Stimulated activated memory B cell treated with anti-CD40 and anti-IgM and Interleukin-4, amounts not matched to agents 10 μg/mL and 1 μg/mL and 100 μg/mL, for 72 hours (primary cell): ENCODE results near the gene TMEM209.
"Not testable (repeated sequence)": the region's sequence is repeated elsewhere in the genome, so short reads cannot be mapped to it uniquely, and the experiment has no call there.

Experiments
- ATAC-seq: fragments of 150-1000 bp; cut with Tn5 transposase; 2 replicates; pipeline ENCODE4 v1.10.0; 2021
- H3K27ac Mint-ChIP-seq: one replicate; pipeline ENCODE4 v1.8.0; 2022; ENCODE audit warnings: mild to moderate bottlenecking, mixed read lengths
- H3K27me3 Mint-ChIP-seq: one replicate; pipeline ENCODE4 v1.8.0; 2022; ENCODE audit warnings: mixed read lengths
- H3K36me3 Mint-ChIP-seq: one replicate; pipeline ENCODE4 v1.8.0; 2022; ENCODE audit warnings: mixed read lengths
- H3K4me1 Mint-ChIP-seq: one replicate; pipeline ENCODE4 v1.8.0; 2022; ENCODE audit warnings: mixed read lengths
- H3K4me3 Mint-ChIP-seq: one replicate; pipeline ENCODE4 v1.8.0; 2022; ENCODE audit warnings: mild to moderate bottlenecking, moderate library complexity, mixed read lengths
- H3K9me3 Mint-ChIP-seq: one replicate; pipeline ENCODE4 v1.8.0; 2022; ENCODE audit warnings: mixed read lengths

Gene TMEM209

GRCh38 chr7:130196476-130196875 lies 8.7 kb downstream of the TMEM209 start:
- H3K27me3 Mint-ChIP-seq = no peaks in the 10 kb centered on the region
- no peak for ATAC-seq
- peaks cover 39% of the 10 kb centered on the region for H3K36me3 Mint-ChIP-seq
- no peak overlapping the region for H3K4me3 Mint-ChIP-seq
- H3K27ac Mint-ChIP-seq = no peak overlapping the region
- no peaks in the 10 kb centered on the region for H3K9me3 Mint-ChIP-seq
- no peaks in the 10 kb centered on the region for H3K4me1 Mint-ChIP-seq

DNA sequence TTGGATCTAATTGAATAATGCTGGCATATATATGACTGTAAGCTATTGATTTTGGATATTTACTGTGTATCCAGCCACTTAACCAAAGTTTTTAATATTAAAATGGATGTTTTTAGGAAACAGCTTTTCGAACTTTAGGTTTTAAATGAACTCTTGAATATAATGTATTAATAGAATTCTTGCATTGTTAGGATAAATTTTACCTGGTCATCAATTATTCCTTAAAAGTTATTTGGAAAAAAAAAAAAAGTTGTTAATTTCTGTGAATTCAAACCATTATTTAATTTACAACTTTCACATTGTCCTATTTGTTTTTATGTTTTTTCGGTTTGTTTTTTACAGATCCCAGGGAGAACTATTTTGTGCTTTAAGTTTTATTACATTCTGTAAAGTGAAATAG lies 9.8 kb downstream of the TMEM209 start:
- no peaks in the 10 kb centered on the region for H3K9me3 Mint-ChIP-seq

GRCh38 chr7:130191791-130192190 lies 13.4 kb downstream of the TMEM209 start:
- H3K27me3 Mint-ChIP-seq = no peaks in the 10 kb centered on the region
- H3K4me1 Mint-ChIP-seq = peaks cover 4% of the 10 kb centered on the region
- ATAC-seq = no peak
- no peaks in the 10 kb centered on the region for H3K9me3 Mint-ChIP-seq
- no peak overlapping the region for H3K4me3 Mint-ChIP-seq
- peaks cover 41% of the 10 kb centered on the region for H3K36me3 Mint-ChIP-seq
- H3K27ac Mint-ChIP-seq = no peak overlapping the region

More for the DNA sequence above, 9.8 kb downstream of the TMEM209 start:
- H3K27ac Mint-ChIP-seq = no peak overlapping the region
- H3K27me3 Mint-ChIP-seq = no peaks in the 10 kb centered on the region
- H3K4me1 Mint-ChIP-seq = no peaks in the 10 kb centered on the region
- H3K36me3 Mint-ChIP-seq = peaks cover 39% of the 10 kb centered on the region
- no peak for ATAC-seq
- no peak overlapping the region for H3K4me3 Mint-ChIP-seq

DNA sequence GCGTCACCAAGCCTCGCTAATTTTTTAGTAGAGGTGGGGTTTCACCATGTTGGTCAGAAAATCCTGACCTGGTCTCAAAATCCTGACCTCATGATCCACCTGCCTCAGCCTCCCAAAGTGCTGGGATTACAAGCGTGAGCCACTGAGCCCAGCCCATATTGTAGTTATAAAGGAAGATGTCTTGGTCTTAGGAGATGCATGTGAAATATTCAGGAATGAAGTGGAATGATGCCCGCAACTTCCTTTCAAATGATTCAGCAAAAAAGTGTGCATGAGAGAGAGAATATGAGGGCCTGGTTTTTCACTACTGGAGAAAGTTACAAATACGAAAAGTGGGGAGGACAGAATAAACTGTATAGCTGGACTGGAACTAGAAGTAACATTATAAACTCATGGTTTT lies 15.9 kb downstream of the TMEM209 start:
- Mint-ChIP-seq H3K9me3 (no peaks in the 10 kb centered on the region), H3K4me3 (no peak overlapping the region), H3K4me1 (peaks cover 4% of the 10 kb centered on the region), H3K27me3 (no peaks in the 10 kb centered on the region), H3K36me3 (peaks cover 41% of the 10 kb centered on the region), H3K27ac (no peak overlapping the region)
- no peak for ATAC-seq

DNA sequence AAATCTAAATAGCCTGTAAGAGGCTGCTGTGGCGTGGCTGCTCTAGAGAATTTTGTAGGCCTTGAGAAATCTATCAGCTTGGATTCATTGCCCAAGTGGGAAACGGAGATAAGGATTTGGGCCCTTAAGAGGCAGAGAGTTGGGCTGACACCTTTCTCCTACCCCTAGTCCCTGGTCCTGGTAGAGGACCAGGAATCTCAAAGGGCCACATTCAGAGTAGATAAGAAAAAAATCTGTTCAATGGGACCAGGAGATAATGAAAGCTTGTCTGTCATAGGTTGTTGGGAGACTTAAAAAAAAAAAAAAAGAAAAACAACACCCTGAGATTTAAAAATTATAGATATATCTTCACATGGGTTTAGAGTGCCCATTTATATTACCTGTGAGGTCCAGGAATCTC lies 17.8 kb downstream of the TMEM209 start:
- Mint-ChIP-seq H3K4me1 (peaks cover 10% of the 10 kb centered on the region), H3K4me3 (no peak overlapping the region), H3K27me3 (no peaks in the 10 kb centered on the region), H3K9me3 (no peaks in the 10 kb centered on the region), H3K27ac (no peak overlapping the region), H3K36me3 (peaks cover 29% of the 10 kb centered on the region)
- ATAC-seq = no peak

DNA sequence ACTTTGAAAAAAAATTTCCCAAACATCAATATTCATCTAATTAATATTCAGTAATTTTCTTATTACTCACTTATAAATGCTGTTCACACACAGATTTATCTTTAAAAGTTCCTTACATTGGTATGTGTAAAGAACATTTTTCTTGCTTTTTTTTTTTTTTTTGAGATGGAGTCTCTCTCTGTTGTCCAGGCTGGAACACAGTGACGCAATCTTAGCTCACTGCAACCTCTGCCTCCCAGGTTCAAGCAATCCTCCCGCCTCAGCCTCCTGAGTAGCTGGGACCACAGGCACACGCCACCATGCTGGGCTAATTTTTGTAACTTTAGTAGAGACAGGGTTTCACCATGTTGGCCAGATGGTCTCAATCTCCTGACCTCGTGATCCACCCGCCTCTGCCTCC lies 20.9 kb downstream of the TMEM209 start:
- H3K27me3 Mint-ChIP-seq, H3K27ac Mint-ChIP-seq, H3K4me3 Mint-ChIP-seq, H3K9me3 Mint-ChIP-seq, ATAC-seq, H3K4me1 Mint-ChIP-seq: not testable (repeated sequence)
- peaks cover 28% of the 10 kb centered on the region for H3K36me3 Mint-ChIP-seq

GRCh38 chr7:130182990-130183389 lies 22.2 kb downstream of the TMEM209 start:
- H3K27ac Mint-ChIP-seq = peak overlapping the region; percentile 15

GRCh38 chr7:130181263-130181605 lies 24.0 kb downstream of the TMEM209 start:
- H3K9me3 Mint-ChIP-seq = no peaks in the 10 kb centered on the region
- H3K36me3 Mint-ChIP-seq = peaks cover 37% of the 10 kb centered on the region
- H3K27ac Mint-ChIP-seq = no peak overlapping the region
- no peak for ATAC-seq
- H3K4me1 Mint-ChIP-seq = peaks cover 6% of the 10 kb centered on the region
- no peaks in the 10 kb centered on the region for H3K27me3 Mint-ChIP-seq
- no peak overlapping the region for H3K4me3 Mint-ChIP-seq

More at GRCh38 chr7:130182990-130183389, 22.2 kb downstream of the TMEM209 start:
- Mint-ChIP-seq H3K9me3 (no peaks in the 10 kb centered on the region), H3K4me1 (peaks cover 6% of the 10 kb centered on the region), H3K36me3 (peaks cover 29% of the 10 kb centered on the region), H3K27me3 (no peaks in the 10 kb centered on the region), H3K4me3 (no peak overlapping the region)
- ATAC-seq = no peak

- Mint-ChIP-seq H3K4me1 (peaks cover 6% of the 10 kb centered on the region), H3K9me3 (no peaks in the 10 kb centered on the region), H3K36me3 (peaks cover 37% of the 10 kb centered on the region), H3K27me3 (no peaks in the 10 kb centered on the region), H3K27ac (no peak overlapping the region), H3K4me3 (no peak overlapping the region)
- no peak for ATAC-seq
These were observed 24.5 kb downstream of the TMEM209 start for GRCh38 chr7:130180571-130181262.

DNA sequence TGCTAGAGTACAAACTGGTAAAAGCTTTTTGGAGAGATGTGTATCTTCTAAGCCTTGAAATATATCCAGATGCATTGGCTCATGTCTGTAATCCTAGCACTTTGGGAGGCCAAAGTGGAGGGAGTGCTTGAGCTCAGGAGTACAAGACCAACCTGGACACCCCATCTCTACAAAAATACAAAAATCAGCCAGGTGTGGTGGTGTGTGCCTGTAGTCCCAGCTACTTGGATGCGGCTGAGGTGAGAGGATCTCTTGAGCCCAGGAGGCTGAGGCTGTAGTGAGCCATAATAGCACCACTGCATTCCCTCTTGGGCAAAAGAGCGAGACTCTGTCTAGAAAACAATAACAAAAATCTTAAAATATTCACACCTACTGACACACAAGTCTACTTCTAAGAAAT lies 25.6 kb downstream of the TMEM209 start:
- Mint-ChIP-seq H3K4me1 (peaks cover 6% of the 10 kb centered on the region), H3K4me3 (no peak overlapping the region), H3K36me3 (peaks cover 46% of the 10 kb centered on the region), H3K9me3 (no peaks in the 10 kb centered on the region), H3K27me3 (no peaks in the 10 kb centered on the region), H3K27ac (no peak overlapping the region)
- ATAC-seq = no peak

- Mint-ChIP-seq H3K27me3 (no peaks in the 10 kb centered on the region), H3K4me3 (no peak overlapping the region), H3K9me3 (no peaks in the 10 kb centered on the region), H3K36me3 (peaks cover 46% of the 10 kb centered on the region), H3K4me1 (peaks cover 1% of the 10 kb centered on the region), H3K27ac (no peak overlapping the region)
- no peak for ATAC-seq
These were observed 27.0 kb downstream of the TMEM209 start for GRCh38 chr7:130178251-130178650.

DNA sequence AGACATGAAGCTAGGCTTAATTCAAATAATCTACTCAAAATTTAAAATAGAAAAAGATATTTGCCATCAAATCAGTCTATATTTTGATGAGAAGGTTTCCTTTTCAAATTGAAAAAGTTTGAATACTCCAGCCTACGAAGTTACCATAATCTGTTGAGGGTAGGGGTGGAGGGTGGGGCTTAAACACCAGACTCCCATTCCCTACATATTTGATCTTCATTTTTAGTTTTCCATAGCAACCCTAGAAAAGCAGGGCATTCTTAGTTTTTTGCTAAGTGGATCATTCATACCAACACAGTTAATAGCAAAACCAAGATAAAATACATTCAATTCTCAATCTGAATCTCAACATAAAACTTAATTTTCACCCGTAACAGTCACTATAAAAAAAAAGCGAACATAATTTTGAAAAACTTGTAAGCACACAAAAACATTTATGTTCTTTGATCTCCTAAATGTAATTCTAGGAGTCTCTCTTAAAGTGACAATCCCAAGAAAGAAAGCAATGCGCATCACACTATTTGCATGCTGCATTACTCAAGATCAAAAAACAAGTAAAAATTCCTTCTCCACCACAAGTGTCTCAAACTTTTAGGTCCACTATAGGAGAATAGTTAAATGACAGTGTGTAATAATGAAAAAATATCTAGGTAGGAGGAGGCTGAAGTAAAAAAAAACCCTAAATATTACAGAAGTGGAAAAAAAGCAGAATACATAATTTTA lies 30.8 kb downstream of the TMEM209 start:
- no peak for ATAC-seq
- Mint-ChIP-seq H3K4me1 (no peaks in the 10 kb centered on the region), H3K9me3 (no peaks in the 10 kb centered on the region), H3K36me3 (peaks cover 45% of the 10 kb centered on the region), H3K27ac (no peak overlapping the region), H3K27me3 (no peaks in the 10 kb centered on the region), H3K4me3 (no peak overlapping the region)

DNA sequence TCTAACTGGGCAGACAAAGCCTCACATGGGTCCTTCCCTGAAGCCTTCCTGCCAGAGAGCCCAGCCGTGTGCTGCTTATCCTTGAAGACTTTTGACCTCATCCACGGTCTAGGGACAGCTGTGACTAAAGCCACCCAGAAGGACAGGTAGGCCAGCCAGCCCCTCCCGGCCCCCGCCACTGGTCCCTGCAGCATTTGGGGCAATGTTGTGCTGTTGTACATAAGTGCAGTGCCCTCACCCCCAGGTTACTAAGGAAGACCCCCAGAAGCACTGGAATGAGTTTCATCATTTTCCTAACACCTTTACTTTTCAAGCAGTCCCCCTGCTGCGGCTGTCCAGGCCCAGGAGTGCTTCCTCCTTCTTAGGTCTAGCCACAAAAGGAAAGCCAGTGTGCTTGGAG lies 43.0 kb downstream of the TMEM209 start:
- H3K27ac Mint-ChIP-seq = no peak overlapping the region
- ATAC-seq = no peak
- no peaks in the 10 kb centered on the region for H3K4me1 Mint-ChIP-seq
- no peak overlapping the region for H3K4me3 Mint-ChIP-seq
- H3K9me3 Mint-ChIP-seq = peaks cover 2% of the 10 kb centered on the region
- H3K36me3 Mint-ChIP-seq = peaks cover 68% of the 10 kb centered on the region
- H3K27me3 Mint-ChIP-seq = no peaks in the 10 kb centered on the region

DNA sequence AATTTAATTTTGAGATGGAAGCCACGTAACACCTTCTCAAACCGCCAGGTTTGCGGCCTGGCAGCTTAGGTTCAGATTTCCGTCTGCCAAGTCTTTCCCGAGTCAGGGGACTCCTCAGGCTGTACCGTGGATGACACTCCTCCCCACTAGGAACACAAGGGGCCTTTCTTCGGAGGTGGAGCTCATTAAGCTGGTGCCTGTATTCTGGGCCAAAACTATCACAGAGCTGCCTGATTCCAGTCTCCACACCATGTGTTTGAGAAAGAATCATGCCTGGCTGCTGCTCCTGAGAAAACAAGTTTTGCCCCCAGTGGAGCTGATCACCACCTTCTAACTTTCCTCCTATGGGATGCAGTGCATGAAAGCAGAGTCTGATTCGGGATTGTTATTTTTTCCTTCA lies 44.8 kb downstream of the TMEM209 start:
- H3K4me3 Mint-ChIP-seq = no peak overlapping the region
- no peak overlapping the region for H3K27ac Mint-ChIP-seq
- H3K9me3 Mint-ChIP-seq = peaks cover 2% of the 10 kb centered on the region
- H3K4me1 Mint-ChIP-seq = no peaks in the 10 kb centered on the region
- ATAC-seq = no peak
- H3K27me3 Mint-ChIP-seq = no peaks in the 10 kb centered on the region
- peaks cover 63% of the 10 kb centered on the region for H3K36me3 Mint-ChIP-seq

DNA sequence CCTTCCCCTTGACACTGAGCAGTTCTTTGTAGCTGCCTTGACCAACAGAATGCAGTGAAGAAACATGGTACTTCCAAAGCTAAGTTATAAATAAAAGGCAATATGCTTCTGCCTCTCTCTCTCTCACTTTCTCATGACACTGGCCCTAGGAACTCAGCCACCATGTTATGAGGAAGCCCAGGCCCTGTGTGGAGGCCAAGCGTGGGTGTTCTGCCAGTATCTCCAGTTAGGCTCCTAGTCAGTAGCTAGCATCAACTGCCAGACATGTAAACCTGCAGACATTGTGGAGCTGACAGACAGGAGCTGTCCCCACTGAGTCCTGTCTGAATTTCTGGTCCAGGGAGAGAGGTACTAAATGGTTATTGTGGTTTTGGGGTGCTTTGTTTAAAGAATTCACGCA lies 45.2 kb downstream of the TMEM209 start:
- H3K27me3 Mint-ChIP-seq = no peaks in the 10 kb centered on the region
- peaks cover 63% of the 10 kb centered on the region for H3K36me3 Mint-ChIP-seq
- no peak overlapping the region for H3K4me3 Mint-ChIP-seq
- H3K4me1 Mint-ChIP-seq = no peaks in the 10 kb centered on the region
- peaks cover 2% of the 10 kb centered on the region for H3K9me3 Mint-ChIP-seq
- ATAC-seq = no peak
- no peak overlapping the region for H3K27ac Mint-ChIP-seq

DNA sequence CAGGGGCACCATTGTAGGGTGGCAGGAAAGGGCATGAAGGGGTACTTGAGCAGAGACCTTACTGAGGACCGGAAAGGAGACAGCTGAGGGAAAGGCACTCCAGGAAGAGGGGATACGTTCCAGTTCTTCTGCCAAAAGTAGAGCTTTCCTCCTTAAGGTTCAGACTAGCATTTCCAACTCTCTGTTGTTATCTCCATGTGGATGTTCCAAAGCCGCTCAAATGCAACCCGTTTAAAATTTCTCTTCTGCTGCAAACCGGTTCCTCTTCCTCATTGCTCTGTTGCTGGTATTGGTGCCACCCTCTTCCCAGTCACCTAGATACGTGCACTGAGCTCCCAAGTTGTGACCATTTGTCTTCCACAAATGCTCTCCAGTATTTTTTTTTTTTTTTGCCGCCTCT lies 47.5 kb downstream of the TMEM209 start:
- Mint-ChIP-seq H3K4me3 (no peak overlapping the region), H3K27ac (peak overlapping the region; percentile 46), H3K36me3 (peaks cover 54% of the 10 kb centered on the region), H3K4me1 (peaks cover 4% of the 10 kb centered on the region), H3K9me3 (peaks cover 2% of the 10 kb centered on the region), H3K27me3 (no peaks in the 10 kb centered on the region)
- no peak for ATAC-seq
